Chondrocyte (in vitro differentiated cells): Measurements from ENCODE around the gene LRRC3. TPM values are rescaled to one million over a fixed set of nuclear protein-coding genes. Genes with fewer than 3 reads are reported as not detected.

Experiments used
- DNase-seq: peaks from one replicate; pipeline ENCODE4 v3.0.0; 2021; ENCODE audit warnings: mixed read lengths, low spot score
- H3K27ac Mint-ChIP-seq: one replicate; pipeline ENCODE4 v1.8.0; 2021; ENCODE audit warnings: mild to moderate bottlenecking, moderate library complexity, mixed read lengths; ENCODE audit not compliant: unreplicated experiment
- H3K27me3 Mint-ChIP-seq: 2 replicates; pipeline ENCODE4 v1.8.0; 2021; ENCODE audit warnings: low read depth, mixed read lengths
- H3K36me3 Mint-ChIP-seq: 2 replicates; pipeline ENCODE4 v1.8.0; 2021; ENCODE audit warnings: low read depth, mixed read lengths
- H3K4me1 Mint-ChIP-seq: 2 replicates; pipeline ENCODE4 v1.8.0; 2021; ENCODE audit warnings: low read depth, mild to moderate bottlenecking, mixed read lengths
- H3K4me3 Mint-ChIP-seq: one replicate; pipeline ENCODE4 v1.8.0; 2021; ENCODE audit warnings: mild to moderate bottlenecking, moderate library complexity, mixed read lengths; ENCODE audit not compliant: unreplicated experiment
- H3K9me3 Mint-ChIP-seq: 2 replicates; pipeline ENCODE4 v1.8.0; 2021; ENCODE audit warnings: low read depth, mixed read lengths
- CTCF ChIP-seq: fragments of 200-600 bp; sonication (generic); IDR thresholded peaks from 2 replicates; pipeline ENCODE4 v1.5.0; 2021; ENCODE audit warnings: antibody characterized with exemption, mild to moderate bottlenecking, moderate library complexity
- total RNA-seq: library from RNA; stranded (reverse); gene quantifications from 3 replicates; pipeline ENCODE4 v1.2.1, GENCODE V29; 2021

LRRC3 gene
- total RNA-seq, 1 donor from 2014 or later = 8.0 TPM

GRCh38 chr21:44494956-44495355 lies 39.6 kb downstream of the LRRC3 start:
- DNase-seq = no peak
- Mint-ChIP-seq H3K9me3 (peaks cover 20% of the 10 kb centered on the region), H3K27ac (no peak overlapping the region), H3K27me3 (peaks cover 1% of the 10 kb centered on the region), H3K36me3 (peaks cover 19% of the 10 kb centered on the region), H3K4me1 (peaks cover 3% of the 10 kb centered on the region), H3K4me3 (no peak overlapping the region)
- TF ChIP-seq CTCF = no peak

DNA sequence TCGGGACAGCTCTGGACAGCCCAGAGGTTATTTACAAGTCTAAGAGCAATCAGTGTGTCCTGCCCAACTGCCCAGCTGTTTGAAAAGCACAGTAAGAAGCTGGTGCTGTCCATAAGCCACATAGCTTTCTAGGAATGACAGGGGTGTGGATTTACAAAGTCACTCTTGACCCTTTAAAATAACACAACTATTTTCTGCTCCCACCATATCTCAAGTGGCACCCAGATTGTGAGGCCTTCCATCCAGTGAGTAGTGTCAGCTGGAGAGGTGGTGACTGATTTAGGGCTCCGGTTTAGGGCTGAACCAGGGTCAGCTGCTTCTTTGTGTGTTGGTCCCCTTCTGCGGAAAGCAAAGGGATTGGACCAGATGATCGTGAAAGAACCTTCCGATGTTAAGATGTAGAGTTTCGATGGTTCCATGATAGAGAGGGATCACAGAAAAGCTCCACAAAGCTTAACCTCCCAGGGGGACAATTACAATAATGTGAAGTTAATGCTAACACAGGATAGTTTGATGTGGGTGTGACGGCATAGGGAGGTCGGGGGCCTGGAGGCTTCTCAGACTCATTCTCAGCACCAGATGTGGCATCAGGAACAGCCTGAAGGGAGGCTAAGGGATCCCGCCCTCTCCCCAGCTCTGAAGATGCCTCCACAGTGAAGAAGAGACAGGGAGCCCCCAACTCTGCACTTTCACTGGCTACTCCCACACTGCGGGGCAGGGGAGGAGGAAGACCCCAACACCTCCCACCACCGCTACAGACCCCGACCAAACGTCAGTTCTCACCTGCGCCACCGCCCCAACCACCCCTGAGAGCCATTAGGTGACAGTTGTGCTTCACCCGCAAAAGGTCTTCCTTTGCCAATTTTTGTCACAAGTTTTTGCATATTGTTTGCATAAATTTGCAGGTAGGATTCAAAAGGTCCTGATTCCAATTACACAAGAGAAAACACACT lies 40.6 kb downstream of the LRRC3 start:
- Mint-ChIP-seq H3K9me3 (peaks cover 20% of the 10 kb centered on the region), H3K4me1 (peaks cover 3% of the 10 kb centered on the region), H3K36me3 (peaks cover 19% of the 10 kb centered on the region), H3K4me3 (no peak overlapping the region), H3K27me3 (peaks cover 1% of the 10 kb centered on the region), H3K27ac (no peak overlapping the region)
- TF ChIP-seq CTCF = no peak
- peak; percentile 24 for DNase-seq

GRCh38 chr21:44496564-44497550 lies 41.5 kb downstream of the LRRC3 start:
- Mint-ChIP-seq H3K36me3 (peaks cover 17% of the 10 kb centered on the region), H3K27ac (no peak overlapping the region), H3K4me1 (peaks cover 3% of the 10 kb centered on the region), H3K4me3 (no peak overlapping the region), H3K9me3 (peaks cover 17% of the 10 kb centered on the region), H3K27me3 (peaks cover 1% of the 10 kb centered on the region)
- no peak for DNase-seq
- TF ChIP-seq CTCF = no peak

- no peak for TF ChIP-seq CTCF
- H3K4me3 Mint-ChIP-seq = no peak overlapping the region
- peaks cover 1% of the 10 kb centered on the region for H3K27me3 Mint-ChIP-seq
- no peak overlapping the region for H3K27ac Mint-ChIP-seq
- H3K4me1 Mint-ChIP-seq = no peaks in the 10 kb centered on the region
- H3K36me3 Mint-ChIP-seq = peaks cover 9% of the 10 kb centered on the region
- no peak for DNase-seq
- peaks cover 9% of the 10 kb centered on the region for H3K9me3 Mint-ChIP-seq
Observed at GRCh38 chr21:44497703-44498126, 42.4 kb downstream of the LRRC3 start.
